B cell (primary cell): ENCODE data around the gene HS3ST1. TPM values are rescaled to one million over a fixed set of nuclear protein-coding genes. Genes with fewer than 3 reads are reported as not detected.
A peak's percentile ranks its signal among the peaks of the same experiment; 100 is the strongest.

Experiments used
- ATAC-seq: fragments of 200-7000 bp; cut with Tn5 transposase; one replicate; pipeline ENCODE4 v1.10.0; 2021; ENCODE audit warnings: low read depth, mild to moderate bottlenecking, moderate number of reproducible peaks, moderate library complexity
- CTCF ChIA-PET: fragments of 350-600 bp; sonication (Branson Sonifier 250); formaldehyde crosslinking; loops from one replicate; lab custom pipeline; 2021; ENCODE audit warnings: antibody characterized with exemption, inconsistent platforms; lab: Charles Lee
- POLR2A ChIA-PET: fragments of 350-600 bp; sonication (Branson Sonifier 250); formaldehyde crosslinking; loops from one replicate; lab custom pipeline; 2021; ENCODE audit warnings: antibody characterized with exemption; lab: Charles Lee
- DNase-seq: peaks from one replicate; pipeline ENCODE4 v3.0.0; 2013
- H2AFZ ChIP-seq: 2 replicates; pipeline ENCODE4 v1.6.1; 2012; ENCODE audit warnings: mild to moderate bottlenecking, low read depth, low read length; ENCODE audit not compliant: insufficient read depth, poor library complexity, severe bottlenecking
- H3K27ac ChIP-seq, 2 donors: 1 replicate in 1 of 2; 2 replicates in 1 of 2; pipeline ENCODE4 v1.5.1; 2012 to 2013; ENCODE audit warnings: low read length in 2 of 2, mild to moderate bottlenecking in 2 of 2, moderate library complexity in 1 of 2
- H3K27me3 ChIP-seq, 4 experiments: fragments of 200-600 bp in 1 of 4; sonication (generic) in 1 of 4; replicated peaks in 1 of 4; 1 replicate in 2 of 4; 2 replicates in 2 of 4; pipeline versions ENCODE4 v1.6.1 to v1.7.0; 2013 to 2016; ENCODE audit warnings: low read length in 3 of 4, mild to moderate bottlenecking in 2 of 4, mixed read lengths in 1 of 4, moderate library complexity in 1 of 4; ENCODE audit not compliant: insufficient read depth in 4 of 4, control insufficient read depth in 3 of 4; ENCODE audit errors: control extremely low read depth in 1 of 4
- H3K36me3 ChIP-seq, 2 experiments: replicated peaks in 1 of 2; 1 replicate in 1 of 2; 2 replicates in 1 of 2; pipeline versions ENCODE4 v1.6.1 to v1.7.1; 2013; ENCODE audit warnings: low read length in 1 of 2; ENCODE audit not compliant: insufficient read depth in 2 of 2, control insufficient read depth in 1 of 2; ENCODE audit errors: control extremely low read depth in 1 of 2, extremely low read depth in 1 of 2
- H3K4me1 ChIP-seq, 2 donors: fragments of 200-600 bp in 1 of 2; sonication (generic) in 1 of 2; 1 replicate in 1 of 2; 2 replicates in 1 of 2; pipeline versions ENCODE4 v1.5.1 to v1.6.1; 2013 to 2017; ENCODE audit warnings: low read length in 2 of 2; ENCODE audit not compliant: control insufficient read depth in 2 of 2, insufficient read depth in 2 of 2
- H3K4me2 ChIP-seq: replicated peaks from 2 replicates; pipeline ENCODE3; 2012; ENCODE audit warnings: mild to moderate bottlenecking, low read depth, low read length; ENCODE audit not compliant: poor library complexity, severe bottlenecking
- H3K4me3 ChIP-seq, 5 experiments: fragments of 200-600 bp in 1 of 5; sonication (generic) in 1 of 5; 1 replicate in 3 of 5; 2 replicates in 2 of 5; pipeline versions ENCODE4 v1.5.1 to v1.7.0; 2011 to 2016; ENCODE audit warnings: low read length in 4 of 5, mild to moderate bottlenecking in 4 of 5, low read depth in 2 of 5, control low read depth in 1 of 5, moderate library complexity in 1 of 5; ENCODE audit not compliant: insufficient read depth in 1 of 5; ENCODE audit errors: control extremely low read depth in 1 of 5, extremely low read depth in 1 of 5
- H3K79me2 ChIP-seq: fragments of 200-600 bp; sonication (generic); one replicate; pipeline ENCODE4 v1.6.0; 2016; ENCODE audit warnings: low read length; ENCODE audit not compliant: control insufficient read depth, insufficient read depth
- H3K9ac ChIP-seq: fragments of 200-600 bp; sonication (generic); 2 replicates; pipeline ENCODE4 v1.6.1; 2017; ENCODE audit warnings: mild to moderate bottlenecking, low read length, moderate library complexity
- H3K9me3 ChIP-seq, 3 donors: one replicate each; pipeline versions ENCODE4 v1.6.1 to v1.7.1; 2013; ENCODE audit warnings: low read length in 2 of 3; ENCODE audit not compliant: control insufficient read depth in 2 of 3, insufficient read depth in 1 of 3; ENCODE audit errors: control extremely low read depth in 1 of 3
- H4K20me1 ChIP-seq: 2 replicates; pipeline ENCODE4 v1.6.0; 2012; ENCODE audit warnings: mild to moderate bottlenecking, low read length; ENCODE audit not compliant: insufficient read depth, control insufficient read depth, poor library complexity, severe bottlenecking
- H3K27ac Mint-ChIP-seq: one replicate; pipeline ENCODE4 v1.8.0; 2021; ENCODE audit warnings: mixed read lengths
- H3K27me3 Mint-ChIP-seq: one replicate; pipeline ENCODE4 v1.8.0; 2021; ENCODE audit warnings: mixed read lengths
- H3K4me1 Mint-ChIP-seq: one replicate; pipeline ENCODE4 v1.8.0; 2021; ENCODE audit warnings: mixed read lengths
- H3K4me3 Mint-ChIP-seq: one replicate; pipeline ENCODE4 v1.8.0; 2021; ENCODE audit warnings: mixed read lengths
- H3K9me3 Mint-ChIP-seq: one replicate; pipeline ENCODE4 v1.8.0; 2022; ENCODE audit warnings: mixed read lengths; ENCODE audit not compliant: insufficient read depth
- EZH2 ChIP-seq: IDR thresholded peaks from 2 replicates; pipeline ENCODE4 v1.6.1; 2012; ENCODE audit warnings: borderline replicate concordance, low read depth, mild to moderate bottlenecking, moderate library complexity, low read length; ENCODE audit not compliant: insufficient read depth, poor library complexity, severe bottlenecking
- WGBS: methylation state at CpG from one replicate; pipeline ENCODE4 v1.1.5; 2013; ENCODE audit warnings: missing lambda C conversion rate; ENCODE audit not compliant: insufficient coverage; 5-methylcytosine and 5-hydroxymethylcytosine counted together
- intact Hi-C: fragments of 100-400 bp; cut with micrococcal nuclease; formaldehyde crosslinking; loops from one replicate; pipeline ENCODE4 v1.10.0; 2022
- polyA plus RNA-seq: library from polyadenylated mRNA; depleted of rRNA; stranded (reverse); fragments of >200 nt; gene quantifications from 2 replicates; pipeline ENCODE4 v1.2.3, GENCODE V29; 2012
- total RNA-seq, 2 donors: library from RNA; stranded (reverse); fragments of 120-200 nt in 1 of 2; gene quantifications; 1 replicate in 1 of 2; 2 replicates in 1 of 2; pipeline versions ENCODE4 v1.2.3 to v1.2.4, GENCODE V29; 2013 to 2022
- TF ChIP-seq, protein P1 (sequence below): fragments of 200-600 bp; IDR thresholded peaks from one replicate; pipeline ENCODE4 v1.8.0; 2022; ENCODE audit warnings: antibody characterized with exemption, mild to moderate bottlenecking

HS3ST1 gene
- total and polyA plus RNA-seq, 2 donors (not counting 1 experiment from before 2014, with no cell fraction given) = 4.3 to 17.7 TPM

DNA sequence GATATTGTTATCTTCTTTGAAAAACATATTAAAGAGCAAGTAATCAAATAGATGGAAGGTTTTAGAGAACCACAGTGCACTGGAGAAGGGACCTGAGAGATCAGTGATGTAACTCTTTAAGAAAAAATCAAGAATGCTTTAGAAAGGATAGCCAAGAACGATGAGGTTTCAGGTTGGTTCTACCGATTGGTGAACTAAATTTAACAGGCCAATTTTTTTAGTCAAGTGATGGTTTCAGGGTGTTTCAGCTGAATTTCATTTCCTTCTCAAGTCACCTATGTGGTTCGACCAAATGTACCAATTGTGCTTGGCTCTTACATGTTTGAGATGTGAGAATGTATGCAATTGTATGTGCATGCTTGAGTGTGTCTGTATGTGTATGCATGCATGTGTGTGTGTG is 26.5 kb downstream of the HS3ST1 start:
- peaks cover 54% of the 10 kb centered on the region for H3K4me1 Mint-ChIP-seq
- intact Hi-C loops = no loop called here
- Histone ChIP-seq H4K20me1 (peaks cover 12% of the 10 kb centered on the region), H3K4me1 (peaks cover 30 to 31% of the 10 kb centered on the region in 2 donors), H3K27ac (no peak overlapping the region), H2AFZ (no peak overlapping the region), H3K36me3 (peaks cover 0 to 23% of the 10 kb centered on the region in 2 experiments), H3K9me3 (peaks cover 0 to 8% (median 0%) of the 10 kb centered on the region in 3 donors), H3K9ac (no peak overlapping the region), H3K79me2 (peaks cover 22% of the 10 kb centered on the region), H3K27me3 (no peaks in the 10 kb centered on the region), H3K4me3 (no peak overlapping the region), H3K4me2 (no peak overlapping the region)
- TF ChIP-seq EZH2 = no peak
- TF ChIP-seq, protein P1, sequence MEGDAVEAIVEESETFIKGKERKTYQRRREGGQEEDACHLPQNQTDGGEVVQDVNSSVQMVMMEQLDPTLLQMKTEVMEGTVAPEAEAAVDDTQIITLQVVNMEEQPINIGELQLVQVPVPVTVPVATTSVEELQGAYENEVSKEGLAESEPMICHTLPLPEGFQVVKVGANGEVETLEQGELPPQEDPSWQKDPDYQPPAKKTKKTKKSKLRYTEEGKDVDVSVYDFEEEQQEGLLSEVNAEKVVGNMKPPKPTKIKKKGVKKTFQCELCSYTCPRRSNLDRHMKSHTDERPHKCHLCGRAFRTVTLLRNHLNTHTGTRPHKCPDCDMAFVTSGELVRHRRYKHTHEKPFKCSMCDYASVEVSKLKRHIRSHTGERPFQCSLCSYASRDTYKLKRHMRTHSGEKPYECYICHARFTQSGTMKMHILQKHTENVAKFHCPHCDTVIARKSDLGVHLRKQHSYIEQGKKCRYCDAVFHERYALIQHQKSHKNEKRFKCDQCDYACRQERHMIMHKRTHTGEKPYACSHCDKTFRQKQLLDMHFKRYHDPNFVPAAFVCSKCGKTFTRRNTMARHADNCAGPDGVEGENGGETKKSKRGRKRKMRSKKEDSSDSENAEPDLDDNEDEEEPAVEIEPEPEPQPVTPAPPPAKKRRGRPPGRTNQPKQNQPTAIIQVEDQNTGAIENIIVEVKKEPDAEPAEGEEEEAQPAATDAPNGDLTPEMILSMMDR = no peak
- ChIA-PET CTCF (interaction anchor here (1.5 kb wide), 1 partner anchor 10 kb away, joined by 3 read pairs; no protein-coding TSS in a partner anchor), POLR2A (no interaction called here)
- H3K4me3 Mint-ChIP-seq = no peak overlapping the region
- DNase-seq = no peak
- no peaks in the 10 kb centered on the region for H3K27me3 Mint-ChIP-seq
- H3K27ac Mint-ChIP-seq = peak overlapping the region; percentile 8
- 29% methylated on average over 1 of the region's 3 CpGs for whole genome bisulfite sequencing
- no peaks in the 10 kb centered on the region for H3K9me3 Mint-ChIP-seq
- no peak for ATAC-seq

GRCh38 chr4:11399461-11399971 is 29.2 kb downstream of the HS3ST1 start:
- Histone ChIP-seq H3K36me3 (peaks cover 0 to 26% of the 10 kb centered on the region in 2 experiments), H3K4me3 (no peak overlapping the region), H4K20me1 (peaks cover 5% of the 10 kb centered on the region), H3K9ac (no peak overlapping the region), H3K79me2 (peaks cover under 1% of the 10 kb centered on the region), H2AFZ (no peak overlapping the region), H3K27ac (no peak overlapping the region), H3K27me3 (no peaks in the 10 kb centered on the region), H3K4me1 (peaks cover 10 to 12% of the 10 kb centered on the region in 2 donors), H3K9me3 (peaks cover 0 to 8% (median 0%) of the 10 kb centered on the region in 3 donors), H3K4me2 (no peak overlapping the region)
- Mint-ChIP-seq H3K9me3 (no peaks in the 10 kb centered on the region), H3K4me3 (no peak overlapping the region), H3K27ac (no peak overlapping the region), H3K27me3 (no peaks in the 10 kb centered on the region), H3K4me1 (peaks cover 43% of the 10 kb centered on the region)
- POLR2A ChIA-PET = no interaction called here
- no peak for ATAC-seq
- DNase-seq = no peak
- intact Hi-C loops = no loop called here
- 98% methylated on average over 42 of the region's 42 CpGs for WGBS
- CTCF ChIA-PET = no interaction called here
- TF ChIP-seq, protein P1 = no peak
- no peak for TF ChIP-seq EZH2
